WERI-Rb-1 (cell line): ENCODE data around the gene CCDC197.

Experiments
- DNase-seq: peaks from one replicate; pipeline ENCODE4 v3.0.0-alpha.2; 2020
- H3K27ac ChIP-seq: fragments of 250-450 bp; sonication (Bioruptor Pico); 2 replicates; pipeline ENCODE4 v1.5.1; 2020; ENCODE audit warnings: mild to moderate bottlenecking, moderate library complexity
- H3K27me3 ChIP-seq: fragments of 250-450 bp; sonication (Bioruptor Pico); 2 replicates; pipeline ENCODE4 v1.5.1; 2021; ENCODE audit warnings: mild to moderate bottlenecking, low read depth, moderate library complexity; ENCODE audit not compliant: insufficient read depth, severe bottlenecking
- H3K36me3 ChIP-seq: fragments of 250-450 bp; sonication (Bioruptor Pico); 2 replicates; pipeline ENCODE4 v1.5.1; 2020; ENCODE audit warnings: mild to moderate bottlenecking, moderate library complexity
- H3K4me3 ChIP-seq: 2 replicates; pipeline ENCODE4 v1.5.1; 2011; ENCODE audit warnings: low read depth, mild to moderate bottlenecking, control low read depth, low read length
- H3K9me3 ChIP-seq: fragments of 250-450 bp; sonication (Bioruptor Pico); 2 replicates; pipeline ENCODE4 v1.5.1; 2021; ENCODE audit warnings: mild to moderate bottlenecking, moderate library complexity; ENCODE audit not compliant: severe bottlenecking
- CTCF ChIP-seq: IDR thresholded peaks from 2 replicates; pipeline ENCODE4 v1.5.1; 2011; ENCODE audit warnings: low read depth, mild to moderate bottlenecking, control low read depth, inconsistent platforms, low read length

Gene CCDC197

GRCh38 chr14:93964281-93964680, 32.8 kb upstream of the CCDC197 start:
- H3K27me3 ChIP-seq: peaks cover 2% of the 10 kb centered on the region
- no peak overlapping the region for H3K4me3 ChIP-seq
- H3K9me3 ChIP-seq: no peaks in the 10 kb centered on the region
- no peak for TF ChIP-seq CTCF
- no peaks in the 10 kb centered on the region for H3K36me3 ChIP-seq
- no peak overlapping the region for H3K27ac ChIP-seq
- no peak for DNase-seq

GRCh38 chr14:93964820-93965286, 32.2 kb upstream of the CCDC197 start:
- no peaks in the 10 kb centered on the region for H3K36me3 ChIP-seq
- peaks cover 6% of the 10 kb centered on the region for H3K27me3 ChIP-seq
- DNase-seq: no peak
- H3K4me3 ChIP-seq: no peak overlapping the region
- H3K9me3 ChIP-seq: no peaks in the 10 kb centered on the region
- TF ChIP-seq CTCF: no peak
- no peak overlapping the region for H3K27ac ChIP-seq

GRCh38 chr14:93965287-93965821, 31.7 kb upstream of the CCDC197 start:
- H3K27ac ChIP-seq: no peak overlapping the region
- no peaks in the 10 kb centered on the region for H3K36me3 ChIP-seq
- no peak overlapping the region for H3K4me3 ChIP-seq
- DNase-seq: no peak
- H3K9me3 ChIP-seq: no peaks in the 10 kb centered on the region
- peaks cover 11% of the 10 kb centered on the region for H3K27me3 ChIP-seq
- no peak for TF ChIP-seq CTCF

DNA sequence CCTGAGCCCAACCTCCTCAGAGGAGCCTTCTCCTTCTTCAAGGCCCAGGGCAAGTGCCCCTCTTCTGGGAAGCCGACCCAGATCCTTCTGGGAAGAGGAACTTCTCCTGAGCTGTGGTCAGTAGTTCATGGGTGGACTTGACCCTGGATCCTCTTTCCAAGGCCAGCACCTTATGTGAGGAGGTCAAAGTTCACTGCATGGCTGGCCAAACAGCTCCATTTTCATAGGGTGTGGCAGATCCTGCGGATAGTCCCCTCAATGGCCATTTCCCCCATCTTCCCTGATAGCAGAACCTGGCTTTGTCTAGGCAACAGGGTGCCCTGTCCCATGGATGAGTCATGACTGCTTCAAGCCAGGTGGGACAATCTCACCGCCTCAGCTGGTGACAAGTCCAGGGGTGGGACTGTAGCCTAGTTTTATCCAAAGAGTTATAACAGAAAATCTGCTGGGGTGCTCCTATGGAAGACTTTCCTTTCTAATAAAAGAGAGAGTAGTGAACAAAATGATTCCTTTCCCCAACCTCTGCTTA, 31.1 kb upstream of the CCDC197 start:
- no peak for DNase-seq
- Histone ChIP-seq H3K27me3 (peaks cover 18% of the 10 kb centered on the region), H3K36me3 (no peaks in the 10 kb centered on the region), H3K9me3 (no peaks in the 10 kb centered on the region), H3K4me3 (no peak overlapping the region), H3K27ac (no peak overlapping the region)
- no peak for TF ChIP-seq CTCF

DNA sequence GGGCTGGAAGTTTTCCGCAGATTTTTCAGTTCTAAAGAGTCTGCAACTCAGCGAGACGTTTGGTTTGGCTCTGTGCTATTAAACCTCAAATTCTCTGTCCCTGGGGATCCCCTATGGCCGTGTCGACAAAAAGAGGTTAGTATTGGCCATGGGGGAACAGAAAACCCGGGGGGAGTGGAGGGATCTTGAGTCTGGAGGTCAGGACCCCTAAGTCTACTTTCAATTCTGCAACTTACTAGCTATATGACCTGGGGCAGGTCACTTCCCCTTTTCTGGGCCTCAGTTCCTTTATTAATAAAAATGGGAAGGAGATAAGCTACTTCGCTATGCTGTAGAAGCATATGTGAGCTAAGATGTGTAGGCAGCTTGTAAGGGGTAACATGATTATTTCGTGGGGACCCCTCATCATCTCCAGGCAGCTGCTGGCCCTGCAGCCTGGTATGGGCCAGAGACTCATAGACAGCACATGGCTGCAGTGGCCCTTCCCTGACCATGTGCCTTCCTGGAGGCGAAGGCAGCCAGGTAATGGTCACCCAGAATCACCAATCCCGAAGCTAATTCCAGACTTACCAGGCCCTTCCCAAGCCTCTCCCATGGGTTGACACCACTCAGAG, 29.4 kb upstream of the CCDC197 start:
- Histone ChIP-seq H3K36me3 (no peaks in the 10 kb centered on the region), H3K9me3 (no peaks in the 10 kb centered on the region), H3K4me3 (no peak overlapping the region), H3K27ac (no peak overlapping the region), H3K27me3 (peaks cover 27% of the 10 kb centered on the region)
- TF ChIP-seq CTCF: no peak
- DNase-seq: no peak
